Parathyroid adenoma (tissue), 2 donors: ENCODE data around the gene ZNF846.
"Not testable (repeated sequence)": the region's sequence is repeated elsewhere in the genome, so short reads cannot be mapped to it uniquely, and the experiment has no call there.

Experiments used
- H2AFZ ChIP-seq: fragments of 300-600 bp; sonication (generic); one replicate; pipeline ENCODE4 v1.7.0; 2017; ENCODE audit warnings: antibody characterized with exemption, mild to moderate bottlenecking
- H3K27ac ChIP-seq: fragments of 300-600 bp; sonication (generic); one replicate; pipeline ENCODE4 v1.7.0; 2017
- H3K27me3 ChIP-seq: fragments of 300-600 bp; sonication (generic); one replicate; pipeline ENCODE4 v1.7.0; 2017; ENCODE audit warnings: low read length; ENCODE audit not compliant: control insufficient read depth, insufficient read depth
- H3K36me3 ChIP-seq: fragments of 300-600 bp; sonication (generic); one replicate; pipeline ENCODE4 v1.7.0; 2017; ENCODE audit warnings: low read length; ENCODE audit not compliant: control insufficient read depth, insufficient read depth
- H3K4me1 ChIP-seq: fragments of 300-600 bp; sonication (generic); one replicate; pipeline ENCODE4 v1.7.0; 2017; ENCODE audit warnings: control low read depth
- H3K4me2 ChIP-seq: fragments of 300-600 bp; sonication (generic); one replicate; pipeline ENCODE4 v1.7.0; 2017; ENCODE audit warnings: low read length
- H3K4me3 ChIP-seq: fragments of 300-600 bp; sonication (generic); one replicate; pipeline ENCODE4 v1.7.0; 2017; ENCODE audit warnings: low read depth, low read length
- H3K79me2 ChIP-seq: fragments of 300-600 bp; sonication (generic); one replicate; pipeline ENCODE4 v1.7.0; 2017; ENCODE audit warnings: control low read depth
- H3K9ac ChIP-seq: fragments of 300-600 bp; sonication (generic); one replicate; pipeline ENCODE4 v1.7.0; 2017; ENCODE audit warnings: mild to moderate bottlenecking
- H3K9me3 ChIP-seq: fragments of 300-600 bp; sonication (generic); one replicate; pipeline ENCODE4 v1.7.0; 2017; ENCODE audit warnings: low read length; ENCODE audit not compliant: control insufficient read depth
- CTCF ChIP-seq: fragments of 300-600 bp; sonication (generic); IDR thresholded peaks from one replicate; pipeline ENCODE4 v1.7.0; 2017; ENCODE audit warnings: antibody characterized with exemption, mild to moderate bottlenecking
- donor health status: primary hyperparathyroidism.

ZNF846 gene

GRCh38 chr19:9741476-9742171, 26.9 kb downstream of the ZNF846 start:
- Histone ChIP-seq H3K4me3 (no peak overlapping the region), H3K27me3 (no peaks in the 10 kb centered on the region), H3K4me1 (no peaks in the 10 kb centered on the region), H3K4me2 (no peak overlapping the region), H3K27ac (no peak overlapping the region), H3K79me2 (no peaks in the 10 kb centered on the region), H3K36me3 (no peaks in the 10 kb centered on the region), H3K9me3 (no peaks in the 10 kb centered on the region), H2AFZ (no peak overlapping the region), H3K9ac (no peak overlapping the region)
- TF ChIP-seq CTCF: no peak

GRCh38 chr19:9735986-9736385, 32.6 kb downstream of the ZNF846 start:
- H2AFZ ChIP-seq: no peak overlapping the region
- no peak overlapping the region for H3K27ac ChIP-seq
- no peaks in the 10 kb centered on the region for H3K27me3 ChIP-seq
- H3K4me2 ChIP-seq: no peak overlapping the region
- H3K36me3 ChIP-seq: no peaks in the 10 kb centered on the region
- no peak overlapping the region for H3K9ac ChIP-seq
- no peaks in the 10 kb centered on the region for H3K9me3 ChIP-seq
- H3K4me3 ChIP-seq: no peak overlapping the region
- no peak for TF ChIP-seq CTCF
- no peaks in the 10 kb centered on the region for H3K4me1 ChIP-seq
- no peaks in the 10 kb centered on the region for H3K79me2 ChIP-seq

GRCh38 chr19:9730056-9730455, 38.5 kb downstream of the ZNF846 start:
- H3K4me3 ChIP-seq, H3K27ac ChIP-seq, H3K9me3 ChIP-seq, H3K4me2 ChIP-seq, H3K27me3 ChIP-seq, H3K79me2 ChIP-seq, H2AFZ ChIP-seq, H3K9ac ChIP-seq, H3K4me1 ChIP-seq, H3K36me3 ChIP-seq: not testable (repeated sequence)

- Histone ChIP-seq H3K4me1 (no peaks in the 10 kb centered on the region), H3K27me3 (no peaks in the 10 kb centered on the region), H3K9me3 (no peaks in the 10 kb centered on the region)
Measured at GRCh38 chr19:9729162-9729561, 39.4 kb downstream of the ZNF846 start.

GRCh38 chr19:9727644-9728043, 40.9 kb downstream of the ZNF846 start:
- no peak overlapping the region for H3K27ac ChIP-seq
- H2AFZ ChIP-seq: no peak overlapping the region
- no peaks in the 10 kb centered on the region for H3K9me3 ChIP-seq
- H3K27me3 ChIP-seq: no peaks in the 10 kb centered on the region
- TF ChIP-seq CTCF: no peak
- H3K79me2 ChIP-seq: no peaks in the 10 kb centered on the region
- no peak overlapping the region for H3K9ac ChIP-seq
- no peaks in the 10 kb centered on the region for H3K4me1 ChIP-seq
- no peak overlapping the region for H3K4me2 ChIP-seq
- no peak overlapping the region for H3K4me3 ChIP-seq
- H3K36me3 ChIP-seq: no peaks in the 10 kb centered on the region

More at GRCh38 chr19:9729162-9729561, 39.4 kb downstream of the ZNF846 start:
- no peak overlapping the region for H3K9ac ChIP-seq
- H3K27ac ChIP-seq: no peak overlapping the region
- no peaks in the 10 kb centered on the region for H3K36me3 ChIP-seq
- H3K4me2 ChIP-seq: no peak overlapping the region
- no peaks in the 10 kb centered on the region for H3K79me2 ChIP-seq
- no peak overlapping the region for H3K4me3 ChIP-seq
- no peak overlapping the region for H2AFZ ChIP-seq
- TF ChIP-seq CTCF: no peak

- H3K27ac ChIP-seq, H3K36me3 ChIP-seq, H3K79me2 ChIP-seq, H3K4me3 ChIP-seq, H3K4me2 ChIP-seq, H3K9me3 ChIP-seq, H3K4me1 ChIP-seq, H3K27me3 ChIP-seq, H2AFZ ChIP-seq, H3K9ac ChIP-seq: not testable (repeated sequence)
Measured at GRCh38 chr19:9725508-9726201, 42.9 kb downstream of the ZNF846 start.
